ENCODE results near the gene ITGA5.

Gene ITGA5

GRCh38 chr12:54430471-54431069, 11.5 kb upstream of the ITGA5 start:
- DNase-seq: no peak

DNA sequence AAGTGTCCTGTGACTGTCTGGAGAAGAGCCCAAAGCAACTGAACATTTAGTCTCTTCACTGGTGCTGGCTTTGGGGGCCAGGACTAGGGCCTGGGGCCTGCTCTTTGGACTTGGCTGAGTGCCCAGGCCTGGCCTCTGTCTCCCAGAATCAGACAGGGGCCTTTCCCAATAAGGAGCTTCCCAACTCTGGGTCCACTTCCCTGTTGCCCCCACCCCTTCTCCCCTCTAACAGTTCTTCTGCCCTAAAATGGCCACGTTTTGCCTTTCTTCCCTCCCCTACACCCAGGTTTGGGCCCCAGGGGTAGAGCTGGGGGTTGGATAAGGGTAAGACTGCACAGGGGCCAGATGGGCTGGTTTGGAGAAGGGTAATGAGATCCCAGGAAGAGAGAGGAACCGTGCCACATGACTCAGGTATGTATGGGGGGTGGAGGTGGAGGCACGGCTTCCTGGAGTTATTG, 10.0 kb upstream of the ITGA5 start:
- no peak for DNase-seq

- DNase-seq: no peak
Measured at GRCh38 chr12:54428050-54429013, 9.3 kb upstream of the ITGA5 start.

GRCh38 chr12:54427106-54427505, 8.0 kb upstream of the ITGA5 start:
- DNase-seq: no peak

DNA sequence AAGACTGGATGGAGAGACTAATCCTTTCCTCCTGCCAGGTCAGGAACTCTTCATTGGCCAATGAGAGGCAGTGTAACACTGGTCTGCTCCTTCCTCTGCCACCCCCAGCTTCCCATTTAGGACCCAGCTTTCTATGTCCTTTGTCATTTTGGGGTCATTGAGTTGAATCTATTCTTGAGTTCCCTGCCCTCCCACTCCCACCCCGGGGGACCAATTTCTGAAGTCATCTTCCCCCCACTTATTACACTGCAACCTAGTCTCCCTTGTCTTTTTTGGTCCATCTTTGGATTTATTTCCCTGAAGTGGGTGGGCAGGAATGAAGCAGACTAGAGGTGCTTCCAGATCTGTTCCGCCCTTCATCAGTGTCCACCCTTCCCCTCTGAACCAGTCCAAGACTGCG, 7.6 kb upstream of the ITGA5 start:
- DNase-seq: no peak

DNA sequence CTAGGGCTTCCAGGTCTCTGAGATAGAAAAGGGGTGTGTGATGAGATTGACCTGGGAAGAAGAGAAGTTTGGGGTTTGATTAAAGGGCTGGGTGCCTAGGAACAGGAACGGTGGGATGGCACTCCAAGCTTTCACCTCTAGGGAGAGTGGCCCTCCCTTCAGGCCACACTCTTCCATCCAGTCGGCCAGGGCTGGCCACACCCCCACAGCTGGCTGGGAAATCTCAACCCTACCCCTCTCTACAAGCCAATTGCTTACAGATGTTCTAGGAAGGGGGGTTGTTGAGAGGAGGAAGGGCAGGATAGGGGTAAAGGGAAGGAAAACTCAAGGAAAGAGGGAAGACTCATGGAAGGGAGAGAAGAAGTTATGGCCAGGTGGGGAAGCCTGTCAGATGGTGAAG, 6.6 kb upstream of the ITGA5 start:
- DNase-seq: no peak

DNA sequence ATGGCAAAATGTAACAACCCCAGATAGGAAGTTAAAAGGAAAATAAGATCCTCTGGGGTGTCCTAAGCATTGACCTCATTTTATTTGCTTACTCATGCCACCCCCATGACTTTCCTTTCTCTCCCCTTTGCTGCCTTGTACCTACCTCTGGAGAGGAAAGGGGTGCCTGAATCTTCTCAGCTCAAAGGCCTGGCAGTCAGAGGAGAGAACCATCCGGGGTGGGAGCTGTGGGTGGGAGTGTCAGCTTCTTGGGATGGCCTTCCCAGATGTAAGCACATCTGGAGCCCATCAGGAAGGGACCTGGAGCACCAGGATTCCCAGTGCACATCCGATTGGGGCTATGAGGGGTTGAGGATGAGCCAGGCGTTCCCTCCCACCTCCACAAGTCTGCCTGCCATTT, 5.2 kb upstream of the ITGA5 start:
- DNase-seq: no peak

DNA sequence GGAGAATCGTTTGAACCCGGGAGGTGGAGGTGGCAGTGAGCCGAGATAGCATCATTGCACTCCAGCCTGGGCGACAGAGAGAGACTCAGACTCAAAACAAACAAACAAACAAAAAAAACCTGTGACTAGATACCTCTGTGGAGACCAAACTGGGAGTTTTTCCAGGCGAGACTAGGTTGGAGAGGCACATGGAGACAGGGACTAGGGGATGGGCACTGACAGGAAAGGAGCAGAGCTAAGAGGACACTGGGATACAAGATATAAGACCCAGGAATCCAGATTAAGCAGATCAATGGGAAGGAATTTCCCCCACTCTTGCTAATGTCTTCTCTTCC, 4.7 kb upstream of the ITGA5 start:
- DNase-seq: no peak

DNA sequence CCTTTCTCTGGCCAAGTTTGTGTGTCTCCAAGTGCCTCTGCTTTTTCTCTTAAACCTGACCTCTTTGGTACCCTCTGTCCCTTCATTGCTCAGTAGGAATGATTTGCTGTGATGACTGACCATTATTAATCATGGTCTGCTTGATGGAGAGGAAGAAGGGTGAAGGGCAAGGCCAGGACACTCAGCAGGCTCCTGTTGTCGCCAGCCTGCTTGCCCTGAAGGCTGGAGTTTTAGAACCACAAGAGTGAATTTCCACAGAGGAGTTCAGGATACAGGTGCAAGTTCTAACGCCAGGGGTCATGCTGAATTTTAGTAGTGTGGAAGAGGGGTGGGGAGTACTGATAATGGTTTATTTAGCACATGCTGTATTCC, 2.8 kb upstream of the ITGA5 start:
- no peak for DNase-seq

DNA sequence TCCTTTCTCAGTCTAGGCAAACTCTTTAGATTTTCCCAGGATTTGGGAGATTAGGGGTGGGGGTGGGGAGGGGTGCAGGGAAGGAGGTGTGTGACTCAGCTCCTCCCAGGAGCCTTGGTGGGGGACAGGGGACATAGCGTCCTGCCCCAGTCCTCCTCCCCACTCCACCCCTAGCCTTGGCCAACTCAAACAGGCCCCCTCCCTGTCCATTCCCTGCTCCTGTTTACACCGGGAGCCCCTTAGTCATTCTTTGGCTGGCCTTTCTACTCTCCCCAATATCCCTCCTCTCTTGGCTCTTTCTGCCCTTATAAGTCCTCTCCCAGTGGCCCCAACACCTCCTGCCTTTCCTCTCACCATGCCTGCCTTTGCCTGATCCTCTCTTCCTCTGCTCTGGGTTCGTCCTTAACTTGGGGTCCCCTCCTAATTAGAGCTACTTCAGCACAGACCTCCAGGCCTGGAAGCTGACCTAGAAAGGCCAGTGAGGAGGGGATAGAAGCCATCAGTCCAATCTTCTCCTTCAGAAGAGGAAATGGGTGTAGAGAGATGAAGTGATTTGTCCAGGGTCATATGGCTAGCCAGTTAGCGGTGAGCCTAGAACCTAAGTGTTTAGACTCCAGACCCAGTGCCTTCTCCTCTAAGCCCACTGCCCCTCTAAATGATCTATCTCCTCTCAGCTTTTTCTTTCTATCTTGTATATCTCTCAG, 2.3 kb upstream of the ITGA5 start:
- DNase-seq: no peak

DNA sequence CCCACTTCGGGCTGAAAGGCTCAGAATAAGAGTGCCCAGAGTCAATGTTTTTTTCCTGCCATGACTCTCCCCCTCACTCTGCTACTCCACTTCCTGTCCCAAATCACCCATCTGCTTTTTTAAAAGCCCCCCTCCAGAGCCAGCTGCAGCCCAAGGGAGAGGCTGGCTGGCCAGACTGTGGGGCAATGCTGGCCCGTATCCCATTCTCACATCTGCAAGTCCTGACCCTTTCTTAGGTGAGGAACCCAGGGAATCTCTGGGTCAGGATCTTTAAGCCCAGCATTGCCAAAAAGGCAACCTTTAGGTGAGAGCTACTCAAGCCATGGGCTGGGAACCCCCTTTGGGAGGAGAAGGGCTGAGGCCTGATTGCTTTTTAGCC, 1.7 kb upstream of the ITGA5 start:
- DNase-seq: no peak

GRCh38 chr12:54418441-54419087, 502 bp downstream of the ITGA5 start:
- no peak for DNase-seq

DNA sequence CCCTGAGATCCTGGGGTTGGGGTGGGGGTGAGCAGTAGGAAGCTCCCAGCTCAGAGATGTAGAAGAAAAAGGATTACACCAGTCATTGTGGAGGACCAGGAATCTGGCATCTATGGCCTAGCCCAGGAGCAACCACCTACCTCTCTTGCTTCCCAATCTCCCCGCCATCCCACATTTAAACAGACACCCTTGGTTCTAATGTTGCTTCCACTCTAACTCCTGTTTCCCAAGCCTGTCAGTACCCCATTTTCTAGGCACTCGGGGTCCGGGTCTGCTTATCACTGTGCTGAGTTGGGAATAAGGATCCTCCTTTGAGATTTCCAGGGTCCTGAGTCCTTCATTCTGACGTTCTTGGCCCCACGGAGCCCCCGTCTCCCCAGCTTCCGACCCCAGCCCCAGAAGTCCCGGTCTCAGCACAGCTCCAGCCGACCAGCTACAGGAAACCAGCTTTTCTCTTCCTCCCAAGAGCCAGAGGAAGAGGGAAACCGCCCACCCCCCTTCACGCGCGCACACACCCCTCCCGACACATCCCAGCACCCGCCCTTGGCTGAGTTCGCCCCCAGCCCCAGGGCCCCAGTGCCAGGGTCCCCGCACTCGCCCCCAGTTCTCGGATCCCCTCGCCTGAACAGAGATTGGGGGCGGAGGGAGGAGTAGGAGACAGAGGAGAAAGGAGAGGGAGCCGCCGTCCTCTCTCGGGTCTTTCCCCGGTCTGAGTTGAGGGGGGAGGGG, 1.2 kb downstream of the ITGA5 start:
- DNase-seq: peak in 1 of 2 donors; percentile 41

DNA sequence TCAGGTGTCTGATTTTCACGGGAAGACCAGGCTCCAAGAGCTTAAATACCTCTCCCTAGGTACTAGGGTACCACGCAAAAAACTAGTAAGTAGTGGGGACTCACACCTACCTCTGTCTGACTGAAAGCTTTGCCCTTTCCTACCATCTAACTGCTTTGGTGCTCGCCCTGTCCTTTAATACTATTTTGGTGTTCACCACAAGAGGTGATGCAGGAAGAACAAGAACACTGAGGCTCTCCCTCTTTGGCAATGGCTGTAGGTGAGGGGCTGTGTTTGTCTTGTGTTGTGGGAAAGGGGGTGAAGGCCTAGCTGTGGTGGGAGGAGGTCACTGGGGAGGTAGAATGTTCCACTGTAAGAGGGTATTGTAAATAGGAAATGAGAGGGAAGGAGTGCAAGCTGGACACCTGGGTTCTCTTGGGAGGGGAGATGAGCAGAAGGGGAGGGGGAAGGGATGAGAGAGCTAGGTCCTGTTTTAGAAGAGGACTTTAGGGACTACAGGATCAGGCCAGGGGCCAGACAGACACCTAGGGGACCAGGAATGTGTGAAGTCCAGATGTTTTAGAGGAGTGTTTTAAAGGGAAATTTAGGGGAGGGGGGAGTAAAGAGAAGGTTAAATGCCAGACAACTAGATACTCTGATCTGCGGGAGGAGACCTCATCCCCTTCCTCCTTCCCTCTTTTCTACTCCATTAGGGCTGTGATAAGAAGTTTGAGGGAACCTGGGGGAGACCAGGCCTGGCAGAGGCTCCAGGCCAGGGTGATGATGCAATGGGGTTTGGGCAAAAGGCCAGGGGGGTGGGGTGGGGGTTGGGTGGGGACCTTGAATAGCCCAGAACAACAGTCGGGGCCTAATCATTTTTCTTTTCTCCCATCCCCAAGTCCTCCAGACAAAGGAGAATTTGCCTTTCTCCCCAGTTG, 2.1 kb downstream of the ITGA5 start:
- peak in 1 of 2 donors; percentile 31 for DNase-seq

DNA sequence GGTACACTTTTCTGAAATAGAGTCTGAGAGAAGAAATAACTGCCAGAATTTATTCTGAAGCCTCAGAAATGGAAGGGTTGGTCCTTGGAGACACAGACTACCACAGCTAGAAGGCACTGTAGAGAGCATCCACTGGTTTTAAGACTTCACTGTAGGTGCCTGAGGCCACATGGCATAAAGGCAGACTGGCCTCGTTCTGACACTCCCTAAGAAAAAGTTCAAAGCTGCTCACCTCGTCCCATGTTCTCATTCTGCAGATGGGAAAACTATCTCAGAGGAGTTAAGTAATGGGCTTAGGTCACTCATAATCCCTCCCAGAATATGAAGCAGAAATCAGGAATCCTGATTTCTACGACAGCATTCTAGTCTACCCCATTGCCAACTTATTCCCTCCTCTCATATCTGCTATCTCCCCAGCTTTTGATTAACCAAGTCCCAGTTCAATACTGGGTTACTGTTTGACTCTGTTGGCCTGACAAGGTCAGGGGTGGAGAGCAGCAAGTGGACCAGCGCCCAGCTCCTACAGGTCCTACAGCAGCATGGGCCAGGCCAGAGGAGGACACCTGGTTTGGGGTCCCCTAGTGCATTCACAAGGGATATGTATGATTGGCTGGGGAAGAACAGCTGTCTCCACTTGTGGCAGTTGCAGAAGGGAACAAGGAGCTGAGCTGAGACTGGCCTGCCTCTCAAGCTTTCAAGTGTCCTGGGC, 3.7 kb downstream of the ITGA5 start:
- no peak for DNase-seq

DNA sequence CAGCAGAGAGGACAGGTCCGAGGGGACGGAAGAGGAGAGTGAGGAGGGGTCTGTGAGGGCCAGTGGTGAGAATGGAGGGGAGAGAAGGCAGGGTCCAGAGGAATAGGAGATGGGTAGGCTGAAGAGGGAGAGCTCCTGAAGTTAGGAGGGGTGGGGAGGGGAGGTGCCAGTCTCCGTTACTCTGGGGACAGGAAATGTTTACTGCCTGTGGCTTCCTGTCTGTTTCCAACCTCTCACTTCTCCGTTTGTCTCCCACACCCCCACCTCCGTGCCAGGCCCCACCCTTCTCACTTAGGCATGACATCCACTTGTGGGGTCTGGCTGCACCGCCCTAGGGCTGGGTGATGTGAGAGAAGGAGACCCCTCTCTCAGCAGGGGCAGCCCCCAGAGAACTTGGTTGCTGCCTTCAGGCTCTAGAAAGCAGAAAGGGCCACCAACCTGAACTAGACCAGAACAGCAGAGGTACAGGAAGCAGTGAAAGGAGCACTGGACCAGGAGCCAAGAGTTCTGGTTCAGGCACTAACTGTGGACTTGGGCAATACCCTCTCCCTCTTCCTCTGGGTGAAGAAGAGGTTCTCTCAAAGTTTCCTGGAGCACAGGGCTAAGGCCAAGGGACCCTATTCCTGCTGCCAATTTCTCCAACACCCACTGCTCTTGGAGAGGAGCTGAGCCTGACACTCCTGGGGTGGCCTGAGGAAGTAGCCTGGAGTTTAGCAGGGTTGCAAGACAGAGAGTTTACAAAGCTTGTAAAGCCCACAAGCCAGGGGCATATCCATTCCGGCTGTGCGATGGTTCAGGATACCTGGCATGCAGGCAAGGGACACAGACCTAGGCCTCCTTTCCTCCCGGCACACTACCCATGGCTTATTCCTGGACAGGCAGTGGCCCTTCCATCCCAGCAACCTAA, 5.5 kb downstream of the ITGA5 start:
- peak; percentile 83 to 84 for DNase-seq

DNA sequence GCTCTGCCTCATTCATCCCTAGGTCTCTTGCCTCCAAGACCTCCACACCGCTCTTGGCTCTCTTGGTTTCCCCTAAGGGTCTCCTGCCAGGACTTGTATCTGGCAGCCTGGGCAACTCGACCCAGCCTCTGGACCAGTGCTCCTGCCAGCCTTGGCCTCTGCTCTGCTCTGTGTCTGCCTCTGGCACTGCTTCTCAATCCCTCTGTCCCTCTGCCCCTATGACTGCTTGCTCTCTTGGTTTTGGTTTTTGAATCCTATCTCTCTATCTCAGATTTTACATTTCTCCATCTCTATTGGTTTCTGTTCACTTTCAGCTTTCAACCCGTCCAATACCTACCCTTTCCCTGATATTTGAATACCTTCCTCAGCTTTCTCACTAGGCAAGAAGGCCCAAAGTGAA, 6.3 kb downstream of the ITGA5 start:
- peak in 1 of 2 donors; percentile 37 for DNase-seq

DNA sequence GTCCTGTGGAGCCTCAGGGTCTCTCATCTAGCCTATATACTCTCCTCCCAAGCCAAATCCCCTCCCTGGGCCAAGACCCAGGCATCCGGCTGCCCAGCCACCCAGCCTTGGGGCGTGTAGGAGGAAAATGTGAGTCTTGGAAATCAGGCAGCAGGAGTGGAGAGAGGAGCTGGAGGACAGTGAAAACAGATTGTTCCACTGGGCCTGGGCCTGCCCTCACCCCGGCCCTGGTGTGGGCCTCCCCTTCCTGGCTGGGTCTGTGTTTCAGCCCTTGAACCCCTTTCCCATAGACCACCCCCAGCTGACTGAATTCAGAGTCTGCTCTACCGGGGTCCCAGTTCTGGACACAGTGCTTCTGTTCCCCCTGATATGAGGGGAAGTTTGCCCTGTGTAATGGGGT, 6.7 kb downstream of the ITGA5 start:
- no peak for DNase-seq

- peak; percentile 65 to 82 for DNase-seq
Measured at GRCh38 chr12:54411391-54412241, 7.5 kb downstream of the ITGA5 start.
